ENCODE results near the gene HIVEP3. TPM values are rescaled to one million over a fixed set of nuclear protein-coding genes. Genes with fewer than 3 reads are reported as not detected.

Gene HIVEP3
- total and polyA plus RNA-seq, 2 of the 13 experiments (the other 11 are each of a cell fraction or from before 2014, with no cell fraction given) = 0.05 TPM; not detected in 1

DNA sequence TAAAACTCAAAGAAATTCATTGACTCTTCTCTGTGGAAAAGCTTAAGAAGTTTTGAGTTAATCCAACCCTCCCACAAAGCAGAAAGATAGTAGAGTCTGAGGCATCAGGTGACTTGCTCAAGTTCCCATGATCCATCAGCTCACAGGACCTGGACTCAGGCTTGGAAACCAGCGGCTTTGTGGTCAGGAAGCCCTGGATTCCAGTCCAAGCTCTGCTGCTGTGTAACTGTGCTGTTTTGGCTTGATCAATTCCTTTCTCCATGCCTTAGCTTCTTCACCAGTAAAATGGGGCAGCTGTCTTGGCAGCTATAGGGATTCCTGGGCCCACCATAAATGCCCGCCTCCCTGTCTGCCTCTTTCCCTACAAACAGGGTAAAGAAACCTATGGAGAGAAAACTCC lies 180.2 kb downstream of the HIVEP3 start (continued):
- TF ChIP-seq ONECUT2 (CRISPR knock-in tag; IDR thresholded peaks at IDR 0.05) (no peak), ZNF510 (CRISPR knock-in tag; IDR thresholded peaks at IDR 0.05; ENCODE audit: low read depth) (no peak), U2AF2 (IDR thresholded peaks at IDR 0.05; ENCODE audit: low read depth, low read length) (no peak), GABPB1 (CRISPR knock-in tag; IDR thresholded peaks at IDR 0.05) (no peak), RBM22 (optimal IDR thresholded peaks at IDR 0.05; ENCODE audit: low read length) (no peak), ZNF678 (CRISPR knock-in tag; IDR thresholded peaks at IDR 0.05) (no peak)
- TF ChIP-seq, protein P1, sequence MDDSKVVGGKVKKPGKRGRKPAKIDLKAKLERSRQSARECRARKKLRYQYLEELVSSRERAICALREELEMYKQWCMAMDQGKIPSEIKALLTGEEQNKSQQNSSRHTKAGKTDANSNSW (CRISPR knock-in tag; IDR thresholded peaks at IDR 0.05; ENCODE audit: borderline replicate concordance) = no peak
- TF ChIP-seq, protein P2, sequence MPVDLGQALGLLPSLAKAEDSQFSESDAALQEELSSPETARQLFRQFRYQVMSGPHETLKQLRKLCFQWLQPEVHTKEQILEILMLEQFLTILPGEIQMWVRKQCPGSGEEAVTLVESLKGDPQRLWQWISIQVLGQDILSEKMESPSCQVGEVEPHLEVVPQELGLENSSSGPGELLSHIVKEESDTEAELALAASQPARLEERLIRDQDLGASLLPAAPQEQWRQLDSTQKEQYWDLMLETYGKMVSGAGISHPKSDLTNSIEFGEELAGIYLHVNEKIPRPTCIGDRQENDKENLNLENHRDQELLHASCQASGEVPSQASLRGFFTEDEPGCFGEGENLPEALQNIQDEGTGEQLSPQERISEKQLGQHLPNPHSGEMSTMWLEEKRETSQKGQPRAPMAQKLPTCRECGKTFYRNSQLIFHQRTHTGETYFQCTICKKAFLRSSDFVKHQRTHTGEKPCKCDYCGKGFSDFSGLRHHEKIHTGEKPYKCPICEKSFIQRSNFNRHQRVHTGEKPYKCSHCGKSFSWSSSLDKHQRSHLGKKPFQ (CRISPR knock-in tag; IDR thresholded peaks at IDR 0.05; ENCODE audit: insufficient replicate concordance) = no peak

DNA sequence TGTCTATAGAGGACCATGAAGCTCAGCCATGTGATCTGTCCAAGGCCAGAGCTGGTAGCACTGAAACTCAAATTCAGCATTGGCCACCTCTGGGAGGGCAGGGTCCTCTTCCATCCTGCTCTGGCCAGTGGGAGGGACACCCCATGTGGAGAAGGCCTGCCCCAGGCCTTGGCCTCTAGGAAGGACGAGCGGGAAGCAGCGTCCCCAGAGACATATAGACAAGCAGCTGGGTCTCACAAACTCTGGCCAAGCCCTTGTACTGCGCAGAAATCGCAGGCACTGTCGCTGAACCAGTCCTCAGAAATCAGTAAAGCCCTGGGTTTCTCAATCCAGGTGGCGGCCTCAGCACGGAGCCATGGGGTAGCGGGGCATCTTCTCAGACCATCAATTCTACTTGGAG lies 180.7 kb downstream of the HIVEP3 start:
- no peak overlapping the region for H3K4me3 ChIP-seq (replicated peaks in 1 of 3; ENCODE audit: insufficient read depth in 1 of 3, low read depth in 2 of 3, low read length in 3 of 3)
- H3K27ac ChIP-seq (ENCODE audit: extremely low read length, insufficient read depth, low read length) = no peak overlapping the region
- in situ Hi-C loops (cut with HindIII; ENCODE audit: extremely low pct_ligation_motif_present, low pct_unique_long_range_greater_than_20kb) = no loop called here
- H2AFZ ChIP-seq (ENCODE audit: low read length) = no peak overlapping the region
- DNase-seq (ENCODE audit: low spot score) (no peak), FAIRE-seq (no peak), ATAC-seq (no peak)
- TF ChIP-seq PHF5A (CRISPR knock-in tag; IDR thresholded peaks at IDR 0.05; ENCODE audit: low read depth, unreplicated experiment) = no peak
- no peak for TF ChIP-seq NCOA2 (CRISPR knock-in tag; IDR thresholded peaks at IDR 0.05)
- no peaks in the 10 kb centered on the region for H3K79me2 ChIP-seq (ENCODE audit: insufficient read depth, low read length)
- no peaks in the 10 kb centered on the region for H3K9me3 ChIP-seq (ENCODE audit: low read length)
- WGBS (ENCODE audit: low lambda C conversion rate) = 31% methylated on average over 6 of the region's 9 CpGs
- no peaks in the 10 kb centered on the region for H4K20me1 ChIP-seq (ENCODE audit: insufficient read depth, low read length)
- no TSS peak for BruUV-seq (replicated peaks)
- POLR2A ChIA-PET = no interaction called here
- H3K4me2 ChIP-seq (ENCODE audit: low read depth, low read length) = no peak overlapping the region
- no peaks in the 10 kb centered on the region for H3K36me3 ChIP-seq (replicated peaks in 1 of 2; ENCODE audit: control insufficient read depth in 1 of 2, insufficient read depth in 2 of 2, low read length in 2 of 2)
- peaks cover 0 to 1% of the 10 kb centered on the region in 2 experiments; a peak in 1 of 5 replicates for H3K27me3 ChIP-seq (ENCODE audit: control insufficient read depth in 1 of 2, insufficient read depth in 2 of 2, low read length in 2 of 2)
- no peak overlapping the region for H3K9ac ChIP-seq (ENCODE audit: insufficient read depth, low read depth, low read length)
- intact Hi-C loops (cut with micrococcal nuclease; ENCODE audit: unreplicated experiment) = no loop called here
- no peaks in the 10 kb centered on the region for H3K4me1 ChIP-seq (ENCODE audit: insufficient read depth, low read length)
- CTCF ChIA-PET (ENCODE audit: low intra/inter-chr PET ratio, low total read pairs) = no interaction called here

Measured in HepG2 (cell line).